ENCODE data around the gene VMP1. TPM values are rescaled to one million over a fixed set of nuclear protein-coding genes. Genes with fewer than 3 reads are reported as not detected.

VMP1 gene
- total RNA-seq, 1 experiment from 2014 or later, result 281 TPM

GRCh38 chr17:59858932-59859331 lies 151.5 kb downstream of the VMP1 start:
- Histone ChIP-seq H3K36me3 (ENCODE audit: control insufficient read depth, insufficient read depth, low read length) (no peaks in the 10 kb centered on the region), H3K4me3 (ENCODE audit: low read depth in 2 of 2, low read length in 2 of 2) (no peak overlapping the region), H3K27me3 (ENCODE audit: control insufficient read depth, insufficient read depth, low read length) (no peaks in the 10 kb centered on the region), H3K4me1 (ENCODE audit: control insufficient read depth, insufficient read depth, low read length) (peaks cover 40% of the 10 kb centered on the region), H3K27ac (ENCODE audit: low read length) (peak overlapping the region; percentile 100), H3K9me3 (ENCODE audit: control insufficient read depth, insufficient read depth, low read depth, low read length) (no peaks in the 10 kb centered on the region)
- POLR2A ChIA-PET, result interaction anchor here (0.6 to 1.3 kb wide), 5 partner anchors 13 to 25 kb away, joined by 4 to 10 read pairs (median 5); no protein-coding TSS in a partner anchor
- TF ChIP-seq POLR2AphosphoS5 (IDR thresholded peaks at IDR 0.05; ENCODE audit: low read depth, low read length) (no peak; the same call in 1 of the 2 replicates), REST (IDR thresholded peaks at IDR 0.05; ENCODE audit: insufficient read depth in 1 of 2, low read depth in 2 of 2, low read length in 1 of 2) (no peak), TCF7L2 (IDR thresholded peaks at IDR 0.05; ENCODE audit: low read depth, low read length) (no peak)
- no peak for DNase-seq (ENCODE audit: low read depth, low spot score)
- in situ Hi-C loops (cut with HindIII; ENCODE audit: low pct_unique_long_range_greater_than_20kb, low sequenced_read_pairs), result no loop called here
- no peak for ATAC-seq
- CTCF ChIA-PET, result interaction anchor here (0.7 to 1.5 kb wide), 5 partner anchors 10 to 110 kb away, joined by 3 to 5 read pairs (median 3); no protein-coding TSS in a partner anchor
- intact Hi-C loops (cut with micrococcal nuclease; ENCODE audit: unreplicated experiment), result no loop called here
- no TSS peak for BruUV-seq (replicated peaks)

- peaks cover 36% of the 10 kb centered on the region for H3K4me1 ChIP-seq (ENCODE audit: control insufficient read depth, insufficient read depth, low read length)
- CTCF ChIA-PET, result interaction anchor here (0.7 to 1.5 kb wide), 6 partner anchors 10 to 161 kb away, joined by 3 to 5 read pairs (median 3); no protein-coding TSS in a partner anchor
- H3K4me3 ChIP-seq (ENCODE audit: low read depth in 2 of 2, low read length in 2 of 2), result no peak overlapping the region
- H3K27me3 ChIP-seq (ENCODE audit: control insufficient read depth, insufficient read depth, low read length), result no peaks in the 10 kb centered on the region
- TF ChIP-seq TCF7L2 (IDR thresholded peaks at IDR 0.05; ENCODE audit: low read depth, low read length) (no peak), SIN3A (IDR thresholded peaks at IDR 0.05; ENCODE audit: borderline replicate concordance, insufficient read depth, low read depth, low read length) (no peak), POLR2AphosphoS5 (IDR thresholded peaks at IDR 0.05; ENCODE audit: low read depth, low read length) (no peak; the same call in 1 of the 2 replicates), REST (IDR thresholded peaks at IDR 0.05; ENCODE audit: insufficient read depth in 1 of 2, low read depth in 2 of 2, low read length in 1 of 2) (no peak), CTCF (IDR thresholded peaks at IDR 0.05) (no peak)
- intact Hi-C loops (cut with micrococcal nuclease; ENCODE audit: unreplicated experiment) (no loop called here), in situ Hi-C loops (cut with HindIII; ENCODE audit: low pct_unique_long_range_greater_than_20kb, low sequenced_read_pairs) (no loop called here)
- ATAC-seq, result peak; percentile 56
- no peaks in the 10 kb centered on the region for H3K36me3 ChIP-seq (ENCODE audit: control insufficient read depth, insufficient read depth, low read length)
- H3K9me3 ChIP-seq (ENCODE audit: control insufficient read depth, insufficient read depth, low read depth, low read length), result no peaks in the 10 kb centered on the region
- POLR2A ChIA-PET, result interaction anchor here (0.5 to 1.2 kb wide), 5 partner anchors 14 to 112 kb away, joined by 3 to 10 read pairs (median 4); no protein-coding TSS in a partner anchor
- DNase-seq (ENCODE audit: low read depth, low spot score), result no peak
- TSS peak; percentile 59 for BruUV-seq (replicated peaks)
- peak overlapping the region; percentile 100 for H3K27ac ChIP-seq (ENCODE audit: low read length)
Observed at GRCh38 chr17:59859444-59860025, 152.1 kb downstream of the VMP1 start.
